GM23338 (cell line): Measurements from ENCODE around the gene TULP4. TPM values are rescaled to one million over a fixed set of nuclear protein-coding genes. Genes with fewer than 3 reads are reported as not detected.

Experiments used
- ATAC-seq: fragments of 200-7000 bp; cut with Tn5 transposase; 3 replicates; pipeline ENCODE4 v1.9.1; 2020
- DNase-seq: peaks from one replicate; pipeline ENCODE4 v3.0.0-alpha.2; 2015; ENCODE audit warnings: low spot score
- H2AFZ ChIP-seq: fragments of 200-600 bp; sonication (generic); 2 replicates; pipeline ENCODE4 v1.8.0; 2016; ENCODE audit warnings: antibody characterized with exemption, mild to moderate bottlenecking, moderate library complexity
- H3F3A ChIP-seq: fragments of 200-600 bp; sonication (generic); replicated peaks from 2 replicates; pipeline ENCODE4 v1.8.0; 2017; ENCODE audit warnings: antibody characterized with exemption, mixed run types, low read depth
- H3K27ac ChIP-seq: fragments of 200-600 bp; sonication (generic); 2 replicates; pipeline ENCODE4 v1.6.1; 2016; ENCODE audit warnings: low read depth
- H3K27me3 ChIP-seq: fragments of 200-600 bp; sonication (generic); 2 replicates; pipeline ENCODE4 v1.8.0; 2016; ENCODE audit warnings: mild to moderate bottlenecking, mixed run types, moderate library complexity; ENCODE audit not compliant: insufficient read depth
- H3K36me3 ChIP-seq: fragments of 200-600 bp; sonication (generic); 2 replicates; pipeline ENCODE4 v1.8.0; 2016; ENCODE audit warnings: mild to moderate bottlenecking; ENCODE audit not compliant: insufficient read depth
- H3K4me1 ChIP-seq: fragments of 200-600 bp; sonication (generic); 2 replicates; pipeline ENCODE4 v1.8.0; 2016; ENCODE audit warnings: mild to moderate bottlenecking, moderate library complexity; ENCODE audit not compliant: insufficient read depth
- H3K4me2 ChIP-seq: fragments of 200-600 bp; sonication (generic); 2 replicates; pipeline ENCODE4 v1.7.1; 2017; ENCODE audit warnings: mixed run types
- H3K4me3 ChIP-seq: fragments of 200-600 bp; sonication (generic); 2 replicates; pipeline ENCODE4 v1.6.1; 2016; ENCODE audit warnings: mixed run types
- H3K79me2 ChIP-seq: fragments of 200-600 bp; sonication (generic); replicated peaks from 2 replicates; pipeline ENCODE4 v1.8.0; 2017; ENCODE audit warnings: mild to moderate bottlenecking; ENCODE audit not compliant: insufficient read depth
- H3K9me2 ChIP-seq: fragments of 200-600 bp; sonication (generic); 2 replicates; pipeline ENCODE4 v1.8.0; 2017; ENCODE audit not compliant: insufficient read depth
- H4K20me1 ChIP-seq: fragments of 200-600 bp; sonication (generic); replicated peaks from 2 replicates; pipeline ENCODE4 v1.8.0; 2017; ENCODE audit warnings: mild to moderate bottlenecking; ENCODE audit not compliant: insufficient read depth
- H3K27ac Mint-ChIP-seq: 2 replicates; pipeline ENCODE4 v1.8.0; 2020; ENCODE audit warnings: inconsistent platforms, mild to moderate bottlenecking, moderate library complexity, mixed read lengths
- H3K27me3 Mint-ChIP-seq: 3 replicates; pipeline ENCODE4 v1.8.0; 2022; ENCODE audit warnings: low read depth, mild to moderate bottlenecking, moderate library complexity, mixed read lengths, inconsistent platforms; ENCODE audit not compliant: insufficient read depth, poor library complexity
- H3K36me3 Mint-ChIP-seq: 3 replicates; pipeline ENCODE4 v1.8.0; 2021; ENCODE audit warnings: low read depth, mild to moderate bottlenecking, inconsistent platforms, moderate library complexity, mixed read lengths
- H3K4me1 Mint-ChIP-seq: 3 replicates; pipeline ENCODE4 v1.8.0; 2020; ENCODE audit warnings: mild to moderate bottlenecking, inconsistent platforms, mixed read lengths
- H3K4me3 Mint-ChIP-seq: 3 replicates; pipeline ENCODE4 v1.8.0; 2021; ENCODE audit warnings: moderate library complexity, mild to moderate bottlenecking, inconsistent platforms, mixed read lengths
- H3K9me3 Mint-ChIP-seq: 3 replicates; pipeline ENCODE4 v1.8.0; 2020; ENCODE audit warnings: moderate library complexity, mild to moderate bottlenecking, inconsistent platforms, mixed read lengths
- CREB1 ChIP-seq: fragments of 250-450 bp; sonication (Bioruptor Pico); IDR thresholded peaks from 2 replicates; pipeline ENCODE4 v1.5.0; 2020; ENCODE audit warnings: low read depth, mild to moderate bottlenecking, moderate library complexity
- CTCF ChIP-seq, 2 experiments: fragments of 200-600 bp in 1 of 2; sonication (generic) in 1 of 2; conservative IDR thresholded peaks; 2 replicates each; pipeline versions ENCODE4 v1.5.1 to v1.6.1; 2016 to 2017; ENCODE audit warnings: antibody characterized with exemption in 2 of 2, low read depth in 2 of 2, mild to moderate bottlenecking in 2 of 2, moderate library complexity in 1 of 2
- EZH2 ChIP-seq: fragments of 200-600 bp; sonication (generic); IDR thresholded peaks from one replicate; pipeline ENCODE4 v1.8.0; 2017; ENCODE audit warnings: antibody characterized with exemption, mild to moderate bottlenecking, low read depth; ENCODE audit not compliant: unreplicated experiment
- JUNB ChIP-seq: IDR thresholded peaks from one replicate; pipeline ENCODE4 v1.6.1; 2016; ENCODE audit warnings: antibody characterized with exemption; ENCODE audit not compliant: unreplicated experiment
- NANOG ChIP-seq: IDR thresholded peaks from 2 replicates; pipeline ENCODE4 v1.6.1; 2016; ENCODE audit warnings: antibody characterized with exemption, borderline replicate concordance
- POLR2AphosphoS5 ChIP-seq: IDR thresholded peaks from 2 replicates; pipeline ENCODE4 v1.6.1; 2016; ENCODE audit warnings: antibody characterized with exemption, low read depth
- STAT1 ChIP-seq: IDR thresholded peaks from one replicate; pipeline ENCODE4 v1.6.1; 2016; ENCODE audit warnings: antibody characterized with exemption; ENCODE audit not compliant: unreplicated experiment
- ZNF114 ChIP-seq: fragments of 250-450 bp; sonication (Bioruptor Pico); IDR thresholded peaks from 2 replicates; pipeline ENCODE4 v1.5.0; 2020; ENCODE audit warnings: mild to moderate bottlenecking, moderate library complexity
- ZNF331 ChIP-seq: fragments of 250-450 bp; sonication (Bioruptor Pico); IDR thresholded peaks from 2 replicates; pipeline ENCODE4 v1.5.0; 2020; ENCODE audit warnings: low read depth, mild to moderate bottlenecking, moderate library complexity
- polyA plus RNA-seq: library from polyadenylated mRNA; unstranded; fragments of >200 nt; fragmentation: Nextera tagmentation; extraction: Ambion mirVana; gene quantifications from 2 replicates; pipeline ENCODE4 v1.2.1, GENCODE V29; 2016
- total RNA-seq: library from RNA; depleted of rRNA; stranded (reverse); fragments of >200 nt; shearing (Covaris generic); gene quantifications from 2 replicates; pipeline ENCODE4 v1.2.3, GENCODE V29; 2014
- TF ChIP-seq, protein P1 (sequence below): fragments of 250-450 bp; sonication (Bioruptor Pico); IDR thresholded peaks from 2 replicates; pipeline ENCODE4 v1.5.0; 2020; ENCODE audit warnings: mild to moderate bottlenecking, moderate library complexity

The TULP4 gene
- total and polyA plus RNA-seq, 2 experiments from 2014 or later = 31.2 to 50.2 TPM

DNA sequence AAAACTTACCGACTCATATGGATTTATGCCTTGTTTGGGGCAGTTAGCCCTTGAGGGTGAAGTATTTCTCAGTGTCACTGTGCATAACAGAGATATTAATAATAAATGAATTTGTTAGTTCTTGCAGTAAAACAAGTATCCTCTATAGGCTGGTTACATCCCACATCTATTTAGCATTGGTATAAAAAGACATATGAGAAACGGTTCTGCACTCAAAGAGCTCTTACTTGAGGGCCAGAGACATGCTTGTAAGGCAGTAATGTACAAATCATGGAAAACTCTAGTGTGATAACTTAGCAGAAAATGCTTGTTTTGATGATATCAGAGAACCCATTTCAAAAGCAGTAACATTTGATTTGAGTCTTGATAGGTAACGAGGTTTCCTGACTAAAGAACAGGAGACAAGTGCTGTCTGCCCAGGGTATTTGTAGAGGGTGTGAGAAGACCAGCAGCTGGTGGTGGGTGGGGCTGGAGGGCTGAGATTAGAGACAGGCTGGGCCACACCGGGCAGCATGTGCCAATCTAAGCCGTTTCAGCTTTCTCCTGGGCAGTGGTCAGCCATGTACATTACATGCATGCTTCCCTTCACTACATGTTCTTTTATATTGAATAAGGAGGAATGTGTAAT, 46.3 kb downstream of the TULP4 start:
- Histone ChIP-seq H3F3A (no peaks in the 10 kb centered on the region), H3K4me3 (no peak overlapping the region), H4K20me1 (peaks cover 8% of the 10 kb centered on the region; the same call in 1 of the 2 replicates), H3K79me2 (peaks cover 29% of the 10 kb centered on the region), H3K4me1 (no peaks in the 10 kb centered on the region), H3K9me2 (no peaks in the 10 kb centered on the region), H2AFZ (no peak overlapping the region), H3K27ac (no peak overlapping the region), H3K27me3 (no peaks in the 10 kb centered on the region), H3K4me2 (no peak overlapping the region), H3K36me3 (no peaks in the 10 kb centered on the region)
- peaks cover 2% of the 10 kb centered on the region for H3K27me3 Mint-ChIP-seq
- TF ChIP-seq CTCF (conservative IDR thresholded peaks at IDR 0.05; ENCODE audit: low read depth in 2 of 2) (no peak), CREB1 (CRISPR knock-in tag) (no peak), ZNF331 (CRISPR knock-in tag) (no peak), JUNB (no peak), STAT1 (no peak), EZH2 (no peak), ZNF114 (CRISPR knock-in tag) (no peak), NANOG (no peak), POLR2AphosphoS5 (no peak)
- TF ChIP-seq, protein P1, sequence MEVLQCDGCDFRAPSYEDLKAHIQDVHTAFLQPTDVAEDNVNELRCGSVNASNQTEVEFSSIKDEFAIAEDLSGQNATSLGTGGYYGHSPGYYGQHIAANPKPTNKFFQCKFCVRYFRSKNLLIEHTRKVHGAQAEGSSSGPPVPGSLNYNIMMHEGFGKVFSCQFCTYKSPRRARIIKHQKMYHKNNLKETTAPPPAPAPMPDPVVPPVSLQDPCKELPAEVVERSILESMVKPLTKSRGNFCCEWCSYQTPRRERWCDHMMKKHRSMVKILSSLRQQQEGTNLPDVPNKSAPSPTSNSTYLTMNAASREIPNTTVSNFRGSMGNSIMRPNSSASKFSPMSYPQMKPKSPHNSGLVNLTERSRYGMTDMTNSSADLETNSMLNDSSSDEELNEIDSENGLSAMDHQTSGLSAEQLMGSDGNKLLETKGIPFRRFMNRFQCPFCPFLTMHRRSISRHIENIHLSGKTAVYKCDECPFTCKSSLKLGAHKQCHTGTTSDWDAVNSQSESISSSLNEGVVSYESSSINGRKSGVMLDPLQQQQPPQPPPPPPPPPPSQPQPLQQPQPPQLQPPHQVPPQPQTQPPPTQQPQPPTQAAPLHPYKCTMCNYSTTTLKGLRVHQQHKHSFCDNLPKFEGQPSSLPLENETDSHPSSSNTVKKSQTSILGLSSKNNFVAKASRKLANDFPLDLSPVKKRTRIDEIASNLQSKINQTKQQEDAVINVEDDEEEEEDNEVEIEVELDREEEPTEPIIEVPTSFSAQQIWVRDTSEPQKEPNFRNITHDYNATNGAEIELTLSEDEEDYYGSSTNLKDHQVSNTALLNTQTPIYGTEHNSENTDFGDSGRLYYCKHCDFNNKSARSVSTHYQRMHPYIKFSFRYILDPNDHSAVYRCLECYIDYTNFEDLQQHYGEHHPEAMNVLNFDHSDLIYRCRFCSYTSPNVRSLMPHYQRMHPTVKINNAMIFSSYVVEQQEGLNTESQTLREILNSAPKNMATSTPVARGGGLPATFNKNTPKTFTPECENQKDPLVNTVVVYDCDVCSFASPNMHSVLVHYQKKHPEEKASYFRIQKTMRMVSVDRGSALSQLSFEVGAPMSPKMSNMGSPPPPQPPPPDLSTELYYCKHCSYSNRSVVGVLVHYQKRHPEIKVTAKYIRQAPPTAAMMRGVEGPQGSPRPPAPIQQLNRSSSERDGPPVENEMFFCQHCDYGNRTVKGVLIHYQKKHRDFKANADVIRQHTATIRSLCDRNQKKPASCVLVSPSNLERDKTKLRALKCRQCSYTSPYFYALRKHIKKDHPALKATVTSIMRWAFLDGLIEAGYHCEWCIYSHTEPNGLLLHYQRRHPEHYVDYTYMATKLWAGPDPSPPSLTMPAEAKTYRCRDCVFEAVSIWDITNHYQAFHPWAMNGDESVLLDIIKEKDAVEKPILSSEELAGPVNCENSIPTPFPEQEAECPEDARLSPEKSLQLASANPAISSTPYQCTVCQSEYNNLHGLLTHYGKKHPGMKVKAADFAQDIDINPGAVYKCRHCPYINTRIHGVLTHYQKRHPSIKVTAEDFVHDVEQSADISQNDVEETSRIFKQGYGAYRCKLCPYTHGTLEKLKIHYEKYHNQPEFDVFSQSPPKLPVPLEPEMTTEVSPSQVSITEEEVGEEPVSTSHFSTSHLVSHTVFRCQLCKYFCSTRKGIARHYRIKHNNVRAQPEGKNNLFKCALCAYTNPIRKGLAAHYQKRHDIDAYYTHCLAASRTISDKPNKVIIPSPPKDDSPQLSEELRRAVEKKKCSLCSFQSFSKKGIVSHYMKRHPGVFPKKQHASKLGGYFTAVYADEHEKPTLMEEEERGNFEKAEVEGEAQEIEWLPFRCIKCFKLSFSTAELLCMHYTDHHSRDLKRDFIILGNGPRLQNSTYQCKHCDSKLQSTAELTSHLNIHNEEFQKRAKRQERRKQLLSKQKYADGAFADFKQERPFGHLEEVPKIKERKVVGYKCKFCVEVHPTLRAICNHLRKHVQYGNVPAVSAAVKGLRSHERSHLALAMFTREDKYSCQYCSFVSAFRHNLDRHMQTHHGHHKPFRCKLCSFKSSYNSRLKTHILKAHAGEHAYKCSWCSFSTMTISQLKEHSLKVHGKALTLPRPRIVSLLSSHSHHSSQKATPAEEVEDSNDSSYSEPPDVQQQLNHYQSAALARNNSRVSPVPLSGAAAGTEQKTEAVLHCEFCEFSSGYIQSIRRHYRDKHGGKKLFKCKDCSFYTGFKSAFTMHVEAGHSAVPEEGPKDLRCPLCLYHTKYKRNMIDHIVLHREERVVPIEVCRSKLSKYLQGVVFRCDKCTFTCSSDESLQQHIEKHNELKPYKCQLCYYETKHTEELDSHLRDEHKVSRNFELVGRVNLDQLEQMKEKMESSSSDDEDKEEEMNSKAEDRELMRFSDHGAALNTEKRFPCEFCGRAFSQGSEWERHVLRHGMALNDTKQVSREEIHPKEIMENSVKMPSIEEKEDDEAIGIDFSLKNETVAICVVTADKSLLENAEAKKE = no peak
- DNase-seq = no peak
- H3K4me3 Mint-ChIP-seq = no peak overlapping the region
- ATAC-seq = no peak
- no peaks in the 10 kb centered on the region for H3K36me3 Mint-ChIP-seq
- peaks cover 22% of the 10 kb centered on the region for H3K4me1 Mint-ChIP-seq
- H3K9me3 Mint-ChIP-seq = no peaks in the 10 kb centered on the region
- H3K27ac Mint-ChIP-seq = no peak overlapping the region
